Measurements from ENCODE around the gene TRIM52. TPM values are rescaled to one million over a fixed set of nuclear protein-coding genes. Genes with fewer than 3 reads are reported as not detected.

TRIM52 gene
- total and polyA plus RNA-seq, 10 of the 15 experiments (the other 5 are each of a cell fraction or from before 2014, with no cell fraction given), result 1.4 to 24.3 (median 8.1) TPM

DNA sequence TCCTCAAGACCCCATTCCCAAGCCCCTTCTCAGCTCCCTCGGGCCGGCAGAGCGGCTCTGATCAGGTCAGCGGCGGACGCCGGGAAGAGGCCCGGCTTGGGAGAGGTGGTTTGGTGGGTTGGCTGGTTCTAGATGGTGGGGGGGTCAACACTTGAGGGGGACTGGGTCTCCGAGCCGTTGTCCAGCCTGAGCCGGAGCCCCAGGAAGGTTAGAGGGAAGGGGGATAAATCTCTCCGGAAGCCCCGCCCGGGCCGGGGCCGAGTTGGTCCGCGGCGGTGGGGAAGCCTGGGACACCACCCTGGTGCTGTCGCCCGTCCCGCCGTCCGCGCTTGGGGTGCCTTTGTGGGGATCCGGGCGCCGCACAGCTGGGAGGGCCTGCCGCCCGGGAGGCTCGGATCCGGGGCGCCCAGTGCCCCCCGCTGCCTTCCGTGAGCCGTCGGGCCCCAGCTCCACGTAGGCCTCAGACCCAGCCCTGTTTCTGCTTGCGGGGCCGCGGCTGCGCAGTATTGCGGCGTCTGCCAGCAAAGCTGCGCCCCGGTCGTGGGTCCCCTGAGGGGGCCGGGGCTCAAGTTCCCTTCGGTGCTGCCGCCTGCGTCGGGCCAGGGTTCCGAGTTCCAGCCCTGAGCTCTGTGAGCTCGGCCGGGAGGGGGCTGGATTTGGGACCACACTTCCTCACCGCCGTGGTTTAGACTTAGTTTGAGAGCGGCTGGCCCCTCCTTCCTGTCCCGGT is 542 bp upstream of the TRIM52 start:
- no peak for FAIRE-seq
- TF ChIP-seq ESRRA (IDR thresholded peaks at IDR 0.05; ENCODE audit: low read length), result no peak
- TF ChIP-seq MXI1 (IDR thresholded peaks at IDR 0.05; ENCODE audit: low read depth, low read length), result no peak
- TF ChIP-seq NR2C1 (IDR thresholded peaks at IDR 0.05), result no peak
- TF ChIP-seq SREBF1 (IDR thresholded peaks at IDR 0.05; ENCODE audit: low read length), result no peak
- TF ChIP-seq, protein P1, sequence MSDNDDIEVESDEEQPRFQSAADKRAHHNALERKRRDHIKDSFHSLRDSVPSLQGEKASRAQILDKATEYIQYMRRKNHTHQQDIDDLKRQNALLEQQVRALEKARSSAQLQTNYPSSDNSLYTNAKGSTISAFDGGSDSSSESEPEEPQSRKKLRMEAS (IDR thresholded peaks at IDR 0.05; ENCODE audit: low read depth, low read length), result no peak
- no peak for TF ChIP-seq BCL11A (IDR thresholded peaks at IDR 0.05; ENCODE audit: low read depth, low read length)
- no peak for TF ChIP-seq RB1 (IDR thresholded peaks at IDR 0.05; ENCODE audit: borderline replicate concordance)
- TF ChIP-seq, protein P2, sequence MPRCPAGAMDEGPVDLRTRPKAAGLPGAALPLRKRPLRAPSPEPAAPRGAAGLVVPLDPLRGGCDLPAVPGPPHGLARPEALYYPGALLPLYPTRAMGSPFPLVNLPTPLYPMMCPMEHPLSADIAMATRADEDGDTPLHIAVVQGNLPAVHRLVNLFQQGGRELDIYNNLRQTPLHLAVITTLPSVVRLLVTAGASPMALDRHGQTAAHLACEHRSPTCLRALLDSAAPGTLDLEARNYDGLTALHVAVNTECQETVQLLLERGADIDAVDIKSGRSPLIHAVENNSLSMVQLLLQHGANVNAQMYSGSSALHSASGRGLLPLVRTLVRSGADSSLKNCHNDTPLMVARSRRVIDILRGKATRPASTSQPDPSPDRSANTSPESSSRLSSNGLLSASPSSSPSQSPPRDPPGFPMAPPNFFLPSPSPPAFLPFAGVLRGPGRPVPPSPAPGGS (IDR thresholded peaks at IDR 0.05; ENCODE audit: borderline replicate concordance, insufficient read depth, low read depth, low read length, poor library complexity, severe bottlenecking), result no peak
- TF ChIP-seq, protein P3, sequence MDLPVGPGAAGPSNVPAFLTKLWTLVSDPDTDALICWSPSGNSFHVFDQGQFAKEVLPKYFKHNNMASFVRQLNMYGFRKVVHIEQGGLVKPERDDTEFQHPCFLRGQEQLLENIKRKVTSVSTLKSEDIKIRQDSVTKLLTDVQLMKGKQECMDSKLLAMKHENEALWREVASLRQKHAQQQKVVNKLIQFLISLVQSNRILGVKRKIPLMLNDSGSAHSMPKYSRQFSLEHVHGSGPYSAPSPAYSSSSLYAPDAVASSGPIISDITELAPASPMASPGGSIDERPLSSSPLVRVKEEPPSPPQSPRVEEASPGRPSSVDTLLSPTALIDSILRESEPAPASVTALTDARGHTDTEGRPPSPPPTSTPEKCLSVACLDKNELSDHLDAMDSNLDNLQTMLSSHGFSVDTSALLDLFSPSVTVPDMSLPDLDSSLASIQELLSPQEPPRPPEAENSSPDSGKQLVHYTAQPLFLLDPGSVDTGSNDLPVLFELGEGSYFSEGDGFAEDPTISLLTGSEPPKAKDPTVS (IDR thresholded peaks at IDR 0.05; ENCODE audit: low read depth, low read length), result no peak
- TF ChIP-seq ZNF207 (IDR thresholded peaks at IDR 0.05; ENCODE audit: borderline replicate concordance), result 0 out of 2 replicates have a peak, but pooled peaks have one; percentile 37
- TF ChIP-seq HDAC2 (IDR thresholded peaks at IDR 0.05), result no peak
- TF ChIP-seq KLF5 (IDR thresholded peaks at IDR 0.05; ENCODE audit: partially characterized antibody), result peak; percentile 28
- TF ChIP-seq STAT3 (IDR thresholded peaks at IDR 0.05; ENCODE audit: low read depth, low read length), result no peak
- TF ChIP-seq, protein P4, sequence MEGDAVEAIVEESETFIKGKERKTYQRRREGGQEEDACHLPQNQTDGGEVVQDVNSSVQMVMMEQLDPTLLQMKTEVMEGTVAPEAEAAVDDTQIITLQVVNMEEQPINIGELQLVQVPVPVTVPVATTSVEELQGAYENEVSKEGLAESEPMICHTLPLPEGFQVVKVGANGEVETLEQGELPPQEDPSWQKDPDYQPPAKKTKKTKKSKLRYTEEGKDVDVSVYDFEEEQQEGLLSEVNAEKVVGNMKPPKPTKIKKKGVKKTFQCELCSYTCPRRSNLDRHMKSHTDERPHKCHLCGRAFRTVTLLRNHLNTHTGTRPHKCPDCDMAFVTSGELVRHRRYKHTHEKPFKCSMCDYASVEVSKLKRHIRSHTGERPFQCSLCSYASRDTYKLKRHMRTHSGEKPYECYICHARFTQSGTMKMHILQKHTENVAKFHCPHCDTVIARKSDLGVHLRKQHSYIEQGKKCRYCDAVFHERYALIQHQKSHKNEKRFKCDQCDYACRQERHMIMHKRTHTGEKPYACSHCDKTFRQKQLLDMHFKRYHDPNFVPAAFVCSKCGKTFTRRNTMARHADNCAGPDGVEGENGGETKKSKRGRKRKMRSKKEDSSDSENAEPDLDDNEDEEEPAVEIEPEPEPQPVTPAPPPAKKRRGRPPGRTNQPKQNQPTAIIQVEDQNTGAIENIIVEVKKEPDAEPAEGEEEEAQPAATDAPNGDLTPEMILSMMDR (IDR thresholded peaks at IDR 0.05 in 2 of 3, conservative IDR thresholded peaks at IDR 0.05 in 1 of 3; ENCODE audit: control insufficient read depth in 2 of 3, extremely low read depth in 1 of 3, insufficient read depth in 1 of 3, low read depth in 3 of 3, low read length in 3 of 3), result no peak
- TF ChIP-seq POLR2AphosphoS5 (IDR thresholded peaks at IDR 0.05; ENCODE audit: low read length), result peak; percentile 66; the same call in 1 of the 2 replicates
- no peak for TF ChIP-seq NBN (IDR thresholded peaks at IDR 0.05)

More for the DNA sequence above, 542 bp upstream of the TRIM52 start:
- CTCF ChIA-PET, result interaction anchor here (0.9 to 2.4 kb wide), 9 partner anchors 10 to 90 kb away, joined by 3 to 9 read pairs (median 4); partner anchors contain the start of gene TRIM41
- peak overlapping the region; percentile 97 for H3K27ac ChIP-seq (ENCODE audit: control insufficient read depth, insufficient read depth)
- peaks cover 54% of the 10 kb centered on the region for H3K79me2 ChIP-seq (ENCODE audit: control insufficient read depth, insufficient read depth, low read length)
- H3K36me3 ChIP-seq (ENCODE audit: control insufficient read depth in 2 of 2, insufficient read depth in 2 of 2, low read length in 1 of 2), result peaks cover 1 to 4% of the 10 kb centered on the region in 2 experiments; a peak in 2 of 4 replicates
- H3K4me3 ChIP-seq, result peak overlapping the region; percentile 95
- H3K9ac ChIP-seq (ENCODE audit: control insufficient read depth, insufficient read depth, low read length), result peak overlapping the region; percentile 98
- no peaks in the 10 kb centered on the region for H3K27me3 ChIP-seq (replicated peaks in 1 of 2; ENCODE audit: control insufficient read depth in 2 of 2, insufficient read depth in 2 of 2, low read length in 1 of 2)
- H4K20me1 ChIP-seq (ENCODE audit: control insufficient read depth, insufficient read depth), result no peaks in the 10 kb centered on the region
- H2AFZ ChIP-seq (ENCODE audit: control insufficient read depth, low read depth, low read length), result peak overlapping the region; percentile 91
- no TSS peak for BruUV-seq (replicated peaks)
- SMC1A ChIA-PET (ENCODE audit: uncharacterized antibody, unreplicated experiment), result interaction anchor here (1.0 to 3.7 kb wide), 6 partner anchors 11 to 76 kb away, joined by 3 to 25 read pairs (median 5); partner anchors contain the start of gene RACK1
- intact Hi-C loops (cut with micrococcal nuclease; ENCODE audit: unreplicated experiment), result loop anchor here (2.0 to 5.0 kb wide), 4 partner anchors 17 to 399 kb away; partner anchors contain the start of genes TRIM41 and ZFP62
- ATAC-seq (peak; percentile 81), DNase-seq (ENCODE audit: low read depth, low spot score) (no peak)
- peak overlapping the region; percentile 71; the same call in 1 of the 2 replicates for H3K4me2 ChIP-seq (ENCODE audit: control insufficient read depth, insufficient read depth)
- in situ Hi-C loops (cut with MboI), result no loop called here
- H3K4me1 ChIP-seq (ENCODE audit: control insufficient read depth, insufficient read depth, low read length), result peaks cover 3% of the 10 kb centered on the region; the same call in 1 of the 2 replicates
- H3K9me3 ChIP-seq (replicated peaks; ENCODE audit: control insufficient read depth, insufficient read depth, low read length), result no peaks in the 10 kb centered on the region
- 2% methylated on average over 58 of the region's 59 CpGs for WGBS (ENCODE audit: insufficient coverage, insufficient replicate concordance, low lambda C conversion rate, missing lambda C conversion rate)
- RAD21 ChIA-PET (ENCODE audit: unreplicated experiment), result interaction anchor here (0.8 to 2.8 kb wide), 9 partner anchors 9 to 77 kb away, joined by 3 to 13 read pairs (median 6); partner anchors contain the start of gene RACK1
- POLR2A ChIA-PET, result interaction anchor here (0.9 to 3.7 kb wide), 11 partner anchors 10 to 458 kb away, joined by 3 to 19 read pairs (median 5); partner anchors contain the start of genes RACK1 and TRIM41

Data from GM12878 (cell line).